Heart left ventricle (tissue), 13 donors: Measurements from ENCODE around the gene KCNJ1.

ENCODE experiments used
- CTCF ChIP-seq, 12 donors: fragments of 200-600 bp; sonication (generic) in 4 of 12; IDR thresholded peaks; one replicate each; pipeline versions ENCODE4 v1.5.0 to v1.8.0; 2018 to 2022; ENCODE audit warnings: antibody characterized with exemption in 12 of 12, mild to moderate bottlenecking in 5 of 12
- POLR2A ChIP-seq, 2 donors: fragments of 450-650 bp; IDR thresholded peaks; one replicate each; pipeline ENCODE4 v1.6.1; 2017; ENCODE audit warnings: antibody characterized with exemption in 2 of 2, mild to moderate bottlenecking in 2 of 2, moderate library complexity in 2 of 2
- donor health status: ischemic (EF 13 %, LVEDD 7.1; RV severe dilation, severe dysfunction).
- donor health status: DM: no; HTN: yes; CAD: no.
- donor health status: DM: no; HTN: no; CAD: no.
- donor health status: ischemic (EF 25% LVEDD 6.9; RV normal size, moderate dysfunction).
- donor health status: ischemic (EF 25% LVEDD 5.7; RV mildly dilated, moderate dysfunction).
- donor health status: ischemic (EF 35%, LVEDD 5.7; RV mildly dilated, moderate dysfunction).
- donor health status: nonischemic (EF 11% LVEDD 7.7; RV severe dilation, severe dysfunction).
- donor health status: DM: yes; HTN: yes; CAD: no.
- donor health status: PGD.
- donor health status: ischemic (EF 29% LVEDD 5.4; RV normal size, mild dysfunction).
- donor health status: nonischemic (EF 23%, LVEDD 6.1; RV moderate dilation, normal function).

DNA sequence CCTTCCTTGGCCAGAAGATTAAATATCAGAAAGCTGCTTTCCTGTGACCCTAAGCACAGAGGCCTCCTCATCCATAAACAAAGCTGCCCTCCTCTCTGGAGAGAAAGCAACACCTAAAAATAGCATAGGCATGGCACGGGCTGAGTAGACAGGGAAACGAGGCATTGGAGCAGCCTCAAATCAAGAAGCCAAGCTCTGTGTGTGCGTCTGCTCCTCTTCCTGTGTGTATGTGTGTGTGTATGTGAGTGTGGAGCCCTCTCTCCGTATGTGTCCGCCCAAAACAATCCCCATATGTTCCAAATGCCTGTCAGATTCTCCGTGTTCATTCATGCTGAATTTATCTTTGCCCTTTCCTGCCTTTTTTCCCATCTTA lies 48.0 kb upstream of the KCNJ1 start:
- TF ChIP-seq POLR2A (IDR thresholded peaks at IDR 0.05) (no peak), CTCF (IDR thresholded peaks at IDR 0.05) (no peak)
